Neutrophil (primary cell): ENCODE measurements around the gene ENOPH1.
"Not testable (repeated sequence)": the region's sequence is repeated elsewhere in the genome, so short reads cannot be mapped to it uniquely, and the experiment has no call there.

Experiments
- H3K27ac ChIP-seq: fragments of 200-600 bp; sonication (generic); 2 replicates; pipeline ENCODE4 v1.5.1; 2016; ENCODE audit warnings: mild to moderate bottlenecking, moderate library complexity
- H3K27me3 ChIP-seq: fragments of 200-600 bp; sonication (generic); 2 replicates; pipeline ENCODE4 v1.6.0; 2016; ENCODE audit warnings: mild to moderate bottlenecking
- H3K36me3 ChIP-seq: fragments of 200-600 bp; sonication (generic); 2 replicates; pipeline ENCODE4 v1.5.1; 2017
- H3K4me1 ChIP-seq, 2 experiments: fragments of 200-600 bp in 1 of 2; sonication (generic) in 1 of 2; 1 replicate in 1 of 2; 2 replicates in 1 of 2; pipeline versions ENCODE4 v1.5.1 to v1.6.1; 2013 to 2016; ENCODE audit warnings: low read depth in 1 of 2, low read length in 1 of 2, mild to moderate bottlenecking in 1 of 2, moderate library complexity in 1 of 2; ENCODE audit not compliant: control insufficient read depth in 1 of 2, insufficient read depth in 1 of 2
- H3K4me3 ChIP-seq, 2 experiments: fragments of 200-600 bp in 1 of 2; sonication (generic) in 1 of 2; 1 replicate in 1 of 2; 2 replicates in 1 of 2; pipeline ENCODE4 v1.5.1; 2013 to 2016; ENCODE audit warnings: low read depth in 1 of 2, low read length in 1 of 2, mild to moderate bottlenecking in 1 of 2, moderate library complexity in 1 of 2
- H3K9me3 ChIP-seq: fragments of 200-600 bp; sonication (generic); 2 replicates; pipeline ENCODE4 v1.5.1; 2016
- CTCF ChIP-seq: fragments of 200-600 bp; sonication (generic); IDR thresholded peaks from 2 replicates; pipeline ENCODE4 v1.5.1; 2016; ENCODE audit warnings: antibody characterized with exemption

The ENOPH1 gene

GRCh38 chr4:82461710-82462109, 31.3 kb downstream of the ENOPH1 start:
- no peaks in the 10 kb centered on the region for H3K27me3 ChIP-seq
- no peak overlapping the region for H3K4me3 ChIP-seq
- H3K4me1 ChIP-seq = peaks cover 0 to 7% of the 10 kb centered on the region in 2 experiments
- H3K9me3 ChIP-seq = no peaks in the 10 kb centered on the region
- no peak for TF ChIP-seq CTCF
- peaks cover 20% of the 10 kb centered on the region for H3K36me3 ChIP-seq
- no peak overlapping the region for H3K27ac ChIP-seq

- Histone ChIP-seq H3K9me3 (no peaks in the 10 kb centered on the region), H3K27me3 (no peaks in the 10 kb centered on the region), H3K4me3 (no peak overlapping the region), H3K36me3 (peaks cover 12% of the 10 kb centered on the region), H3K27ac (no peak overlapping the region), H3K4me1 (peaks cover 0 to 7% of the 10 kb centered on the region in 2 experiments)
- TF ChIP-seq CTCF = peak; percentile 85
Observed at GRCh38 chr4:82462415-82462831, 32.0 kb downstream of the ENOPH1 start.

GRCh38 chr4:82463221-82463620, 32.8 kb downstream of the ENOPH1 start:
- TF ChIP-seq CTCF = no peak
- no peak overlapping the region for H3K27ac ChIP-seq
- H3K9me3 ChIP-seq = no peaks in the 10 kb centered on the region
- peaks cover 0 to 7% of the 10 kb centered on the region in 2 experiments for H3K4me1 ChIP-seq
- no peak overlapping the region for H3K4me3 ChIP-seq
- H3K36me3 ChIP-seq = peaks cover 11% of the 10 kb centered on the region
- H3K27me3 ChIP-seq = no peaks in the 10 kb centered on the region

- no peak for TF ChIP-seq CTCF
- Histone ChIP-seq H3K27ac (no peak overlapping the region), H3K4me1 (peaks cover 0 to 4% of the 10 kb centered on the region in 2 experiments), H3K36me3 (no peaks in the 10 kb centered on the region), H3K27me3 (no peaks in the 10 kb centered on the region), H3K4me3 (no peak overlapping the region), H3K9me3 (no peaks in the 10 kb centered on the region)
Observed at GRCh38 chr4:82467471-82467870, 37.1 kb downstream of the ENOPH1 start.

- TF ChIP-seq CTCF = no peak
- Histone ChIP-seq H3K27ac (no peak overlapping the region), H3K27me3 (no peaks in the 10 kb centered on the region), H3K36me3 (no peaks in the 10 kb centered on the region), H3K4me1 (no peaks in the 10 kb centered on the region), H3K9me3 (no peaks in the 10 kb centered on the region), H3K4me3 (no peak overlapping the region)
Observed at GRCh38 chr4:82469791-82470345, 39.5 kb downstream of the ENOPH1 start.

- not testable (repeated sequence) for H3K36me3 ChIP-seq, H3K27ac ChIP-seq, H3K4me3 ChIP-seq, H3K9me3 ChIP-seq, H3K4me1 ChIP-seq, H3K27me3 ChIP-seq
Observed at GRCh38 chr4:82473080-82473479, 42.7 kb downstream of the ENOPH1 start.
